ENCODE data around the gene NEMP1. TPM values are rescaled to one million over a fixed set of nuclear protein-coding genes. Genes with fewer than 3 reads are reported as not detected.
"Not testable (repeated sequence)": the region's sequence is repeated elsewhere in the genome, so short reads cannot be mapped to it uniquely, and the experiment has no call there.

Gene NEMP1
- polyA plus RNA-seq, 6 donors from 2014 or later: 3.9 to 7.1 (median 5.9) TPM

DNA sequence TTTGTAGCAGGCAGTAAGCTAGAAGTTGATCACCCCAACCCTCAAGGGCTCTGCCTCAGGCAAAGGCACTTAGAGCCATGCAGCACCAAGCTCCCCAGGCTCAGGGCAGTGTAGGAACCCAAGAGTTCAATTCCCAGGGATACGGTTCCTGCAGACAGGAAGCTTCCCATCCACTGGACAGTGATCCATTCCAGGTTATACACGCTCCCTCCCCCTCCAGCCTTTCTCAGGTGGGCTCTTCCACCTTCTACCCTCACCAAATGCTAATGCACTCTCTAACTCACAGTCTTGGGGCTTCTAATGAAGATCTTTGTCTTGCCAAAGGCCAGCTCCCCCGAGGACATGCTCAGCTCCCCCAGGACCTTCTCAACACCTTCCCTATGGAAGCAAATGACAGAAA, 41.3 kb downstream of the NEMP1 start:
- H3K36me3 Mint-ChIP-seq: no peaks in the 10 kb centered on the region
- peak overlapping the region in 1 of 6 donors; percentile 35 for H3K27ac Mint-ChIP-seq
- no peak for ATAC-seq (ENCODE audit: low read depth in 2 of 2)
- no peak for DNase-seq
- H3K4me1 Mint-ChIP-seq: no peaks in the 10 kb centered on the region
- peaks cover 0 to 3% (median 0%) of the 10 kb centered on the region in 3 donors for H3K27me3 Mint-ChIP-seq
- no peak overlapping the region for H3K4me3 Mint-ChIP-seq
- H3K9me3 Mint-ChIP-seq: no peaks in the 10 kb centered on the region

DNA sequence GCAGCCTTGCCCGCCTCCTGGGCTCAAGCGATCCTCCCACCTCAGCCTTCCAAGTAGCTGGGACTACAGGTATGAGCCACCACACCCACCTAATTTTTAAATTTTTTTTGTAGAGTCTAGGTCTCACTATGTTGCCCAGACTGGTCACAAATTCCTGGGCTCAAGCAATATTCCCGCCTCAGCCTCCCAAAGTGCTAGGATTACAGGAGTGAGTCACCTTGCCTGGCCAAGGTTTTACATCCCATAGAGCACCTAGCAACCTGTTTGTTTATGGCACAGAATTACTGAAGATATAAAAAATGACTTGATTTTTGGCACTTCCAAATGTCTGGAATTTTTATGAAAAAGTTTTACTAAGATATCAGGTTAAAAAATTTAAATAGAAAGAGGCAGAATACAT, 45.2 kb downstream of the NEMP1 start:
- Mint-ChIP-seq H3K36me3 (no peaks in the 10 kb centered on the region), H3K27ac (peak overlapping the region in 1 of 6 donors; percentile 39), H3K27me3 (no peaks in the 10 kb centered on the region), H3K4me1 (peaks cover 11 to 16% (median 14%) of the 10 kb centered on the region in 3 donors), H3K4me3 (no peak overlapping the region), H3K9me3 (no peaks in the 10 kb centered on the region)
- ATAC-seq (ENCODE audit: low read depth in 2 of 2) (no peak), DNase-seq (no peak)

DNA sequence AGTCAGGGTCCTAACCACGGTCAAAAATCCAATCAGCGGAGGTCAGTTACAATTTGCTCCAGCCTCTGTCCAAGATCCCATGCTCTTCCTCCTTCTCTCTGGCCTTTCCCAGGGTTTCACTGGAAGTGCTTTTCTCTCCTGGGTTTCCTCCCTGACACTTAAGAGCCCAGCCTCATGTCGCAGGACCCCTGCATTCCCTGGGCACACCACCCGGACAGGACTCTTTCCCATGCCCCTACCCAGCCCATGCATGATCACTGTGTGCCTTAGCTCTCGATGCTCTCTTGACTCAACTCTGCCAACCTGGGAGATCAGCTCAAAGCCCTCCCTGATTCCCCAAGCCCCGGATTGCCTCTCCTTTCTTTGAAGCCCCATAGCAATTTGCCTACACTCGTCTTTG, 46.8 kb downstream of the NEMP1 start:
- Mint-ChIP-seq H3K9me3 (no peaks in the 10 kb centered on the region), H3K36me3 (no peaks in the 10 kb centered on the region), H3K27ac (peak overlapping the region in 3 of 6 donors; percentile 34 to 61 (median 43)), H3K27me3 (peaks cover under 1 to 5% (median 2%) of the 10 kb centered on the region in 3 donors), H3K4me1 (peaks cover 11 to 16% (median 14%) of the 10 kb centered on the region in 3 donors), H3K4me3 (peak overlapping the region in 1 of 8 donors; percentile 53)
- no peak for DNase-seq
- no peak for ATAC-seq (ENCODE audit: low read depth in 2 of 2)

DNA sequence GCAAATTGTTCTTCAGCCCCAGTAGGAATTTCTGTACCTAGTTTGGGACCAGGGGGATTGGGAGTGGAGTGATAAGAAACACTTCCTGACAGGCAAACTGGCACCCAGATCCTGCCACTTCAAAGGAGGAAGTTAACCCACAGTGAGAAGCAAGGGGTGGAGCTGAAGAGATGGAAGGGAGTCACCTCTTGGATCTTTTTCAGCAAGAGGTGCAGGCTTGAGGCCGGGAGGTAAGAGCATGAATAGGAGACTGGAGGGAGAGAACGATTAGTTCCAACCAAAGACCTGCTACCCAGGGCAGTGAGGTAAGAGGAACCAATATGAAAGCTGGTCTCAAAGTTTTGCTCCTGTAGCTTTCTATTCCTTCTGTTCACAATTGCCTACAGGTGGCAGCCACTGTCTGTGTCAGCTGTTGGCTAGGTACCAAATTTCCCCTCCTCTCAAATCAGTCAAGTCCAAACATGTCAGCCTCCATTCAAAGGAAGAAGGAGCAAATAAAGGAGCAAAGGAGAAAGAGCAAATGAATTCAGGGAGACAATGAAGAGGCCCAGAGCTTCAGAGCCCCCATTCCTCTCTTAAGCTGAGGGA, 47.4 kb downstream of the NEMP1 start:
- no peaks in the 10 kb centered on the region for H3K9me3 Mint-ChIP-seq
- peak overlapping the region in 2 of 8 donors; percentile 5 to 36 for H3K4me3 Mint-ChIP-seq
- no peaks in the 10 kb centered on the region for H3K36me3 Mint-ChIP-seq
- DNase-seq: no peak
- peak; percentile 79 to 80 for ATAC-seq (ENCODE audit: low read depth in 2 of 2)
- peaks cover 11 to 16% (median 14%) of the 10 kb centered on the region in 3 donors for H3K4me1 Mint-ChIP-seq
- peak overlapping the region in 3 of 6 donors; percentile 7 to 61 (median 44) for H3K27ac Mint-ChIP-seq
- H3K27me3 Mint-ChIP-seq: peaks cover 5 to 8% (median 6%) of the 10 kb centered on the region in 3 donors

DNA sequence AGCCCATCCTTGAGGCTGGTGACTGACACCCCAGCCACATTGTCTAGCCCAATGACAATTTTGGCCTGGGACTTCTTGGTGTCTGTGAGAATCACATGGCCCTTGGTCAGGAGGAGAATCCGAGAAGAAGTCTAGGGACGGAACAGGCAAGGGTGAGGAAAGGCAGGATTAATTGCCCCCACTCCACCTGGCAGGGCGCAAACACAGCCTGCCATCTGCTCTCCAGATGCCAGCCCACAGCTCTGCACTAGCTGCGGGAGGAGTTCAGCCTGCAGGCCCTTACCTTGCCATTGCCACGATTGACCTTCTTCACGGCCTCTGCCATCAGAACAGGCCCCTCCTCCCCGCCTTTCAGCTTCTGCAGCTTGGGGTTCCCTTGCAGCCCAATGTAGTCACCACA, 49.1 kb downstream of the NEMP1 start:
- Mint-ChIP-seq H3K4me3 (peak overlapping the region in 1 of 8 donors; percentile 10), H3K9me3 (no peaks in the 10 kb centered on the region), H3K4me1 (peaks cover 11 to 16% (median 14%) of the 10 kb centered on the region in 3 donors), H3K27ac (no peak overlapping the region), H3K27me3 (peaks cover 5 to 10% (median 10%) of the 10 kb centered on the region in 3 donors), H3K36me3 (no peaks in the 10 kb centered on the region)
- DNase-seq (no peak), ATAC-seq (ENCODE audit: low read depth in 2 of 2) (no peak)

DNA sequence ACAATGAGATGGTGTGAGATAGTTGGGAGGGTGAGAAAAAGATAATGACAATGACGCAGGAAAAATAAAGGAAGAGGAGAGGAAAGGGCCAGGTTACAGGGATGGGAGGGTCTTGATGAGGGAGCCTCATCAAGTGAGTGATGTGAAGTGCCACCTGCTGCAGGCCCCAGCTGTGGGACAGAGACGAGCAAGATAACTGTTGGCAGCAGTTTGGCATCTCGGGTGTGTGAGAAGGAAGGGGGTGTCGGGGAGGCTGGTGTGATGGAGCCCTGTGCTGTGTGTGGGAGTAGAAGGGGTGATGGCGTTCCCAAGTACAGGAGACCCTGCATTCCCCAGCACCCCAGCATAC, 50.8 kb downstream of the NEMP1 start:
- Mint-ChIP-seq H3K36me3 (no peaks in the 10 kb centered on the region), H3K4me1 (peaks cover 11 to 16% (median 14%) of the 10 kb centered on the region in 3 donors), H3K27me3 (peaks cover 5 to 10% (median 10%) of the 10 kb centered on the region in 3 donors), H3K27ac (peak overlapping the region in 2 of 6 donors; percentile 1 to 56), H3K4me3 (no peak overlapping the region), H3K9me3 (no peaks in the 10 kb centered on the region)
- ATAC-seq (ENCODE audit: low read depth in 2 of 2): no peak
- DNase-seq: no peak

DNA sequence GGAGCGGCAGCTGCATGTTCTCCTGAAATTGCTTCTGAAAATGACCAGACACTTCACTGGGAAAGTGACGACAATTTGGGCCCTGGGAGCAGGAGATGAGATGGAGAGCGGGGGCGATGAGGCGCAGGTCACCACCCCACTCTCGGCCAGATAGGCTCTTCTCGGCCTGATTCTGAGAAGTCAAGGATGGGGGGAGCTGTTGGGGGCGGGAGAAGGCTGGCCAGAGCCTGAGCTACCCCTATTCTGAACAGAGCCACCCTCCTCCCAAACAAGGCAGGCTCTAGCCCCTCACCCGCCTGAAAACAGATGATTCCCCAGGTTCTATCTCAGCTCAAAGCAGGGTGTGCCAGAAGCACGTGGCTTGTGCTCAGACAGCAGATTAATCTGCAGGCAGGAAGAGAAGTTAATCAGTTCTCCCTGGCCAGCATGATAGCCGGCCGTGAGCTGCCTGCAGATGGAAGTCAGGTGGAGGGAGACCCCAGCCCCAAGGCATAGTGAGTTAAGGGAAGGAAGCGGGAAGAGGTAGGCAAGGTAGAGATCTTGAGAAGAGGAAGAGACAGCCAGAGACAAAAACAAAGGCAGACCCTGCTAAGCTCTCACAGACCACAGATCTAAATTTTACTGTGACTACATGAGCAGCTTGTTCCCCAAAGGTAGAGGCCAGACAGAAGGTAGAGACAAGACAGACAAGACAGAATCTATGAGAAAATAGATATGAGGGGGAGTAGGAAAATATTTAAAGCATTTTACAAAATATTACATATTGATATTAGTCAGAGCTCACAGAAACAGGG, 51.4 kb downstream of the NEMP1 start:
- Mint-ChIP-seq H3K9me3 (no peaks in the 10 kb centered on the region), H3K4me3 (no peak overlapping the region), H3K27me3 (peaks cover 5 to 10% (median 10%) of the 10 kb centered on the region in 3 donors), H3K4me1 (peaks cover 11 to 16% (median 14%) of the 10 kb centered on the region in 3 donors), H3K36me3 (no peaks in the 10 kb centered on the region), H3K27ac (peak overlapping the region in 1 of 6 donors; percentile 1)
- ATAC-seq (ENCODE audit: low read depth in 2 of 2): no peak
- DNase-seq: no peak

DNA sequence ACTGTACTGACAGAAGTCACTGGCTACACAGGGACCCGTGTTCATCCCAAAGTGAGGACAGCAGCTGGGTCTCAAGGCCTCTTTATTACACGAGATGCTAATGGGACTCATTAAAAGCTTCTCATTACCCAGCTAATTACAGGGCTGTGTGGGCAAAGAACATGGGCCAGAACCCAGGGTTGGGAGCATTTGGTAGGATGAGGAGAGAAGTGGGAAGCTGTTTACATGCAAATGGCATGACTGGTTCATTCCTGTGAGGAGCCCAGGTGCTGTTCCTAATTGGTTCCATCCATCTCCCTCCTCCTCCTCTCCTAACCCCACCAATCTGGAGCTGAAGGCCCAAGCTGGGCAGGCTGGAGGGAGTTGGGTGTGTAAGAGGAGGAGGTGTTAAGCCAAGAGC, 53.4 kb downstream of the NEMP1 start:
- DNase-seq: no peak
- H3K27me3 Mint-ChIP-seq: peaks cover 5 to 10% (median 10%) of the 10 kb centered on the region in 3 donors
- no peak overlapping the region for H3K4me3 Mint-ChIP-seq
- H3K4me1 Mint-ChIP-seq: peaks cover 0 to 5% (median 3%) of the 10 kb centered on the region in 3 donors
- no peak for ATAC-seq (ENCODE audit: low read depth in 2 of 2)
- no peaks in the 10 kb centered on the region for H3K36me3 Mint-ChIP-seq
- H3K9me3 Mint-ChIP-seq: no peaks in the 10 kb centered on the region
- H3K27ac Mint-ChIP-seq: no peak overlapping the region

DNA sequence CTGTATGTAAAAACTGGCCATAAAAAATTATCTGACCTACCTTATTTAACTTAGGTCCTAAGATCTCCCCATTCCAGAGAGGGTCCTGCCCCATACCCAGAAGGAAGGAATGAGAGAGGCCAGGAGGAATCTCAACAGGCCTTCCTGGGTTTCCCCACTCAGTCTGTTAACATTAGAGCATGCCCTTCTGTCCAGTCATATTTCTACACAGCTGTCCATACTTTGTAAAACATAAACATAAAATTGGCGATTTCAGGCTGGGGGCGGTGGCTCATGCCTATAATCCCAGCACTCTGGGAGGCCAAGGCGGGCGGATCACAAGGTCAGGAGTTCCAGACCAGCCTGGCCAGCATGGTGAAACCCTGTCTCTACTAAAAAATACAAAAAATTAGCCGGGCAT, 56.3 kb downstream of the NEMP1 start:
- ATAC-seq (ENCODE audit: low read depth in 2 of 2); DNase-seq; H3K4me1 Mint-ChIP-seq; H3K27me3 Mint-ChIP-seq; H3K36me3 Mint-ChIP-seq; H3K9me3 Mint-ChIP-seq: not testable (repeated sequence)
- Mint-ChIP-seq H3K27ac (peak overlapping the region in 2 of 6 donors; percentile 37 to 69), H3K4me3 (peak overlapping the region in 1 of 8 donors; percentile 15)

DNA sequence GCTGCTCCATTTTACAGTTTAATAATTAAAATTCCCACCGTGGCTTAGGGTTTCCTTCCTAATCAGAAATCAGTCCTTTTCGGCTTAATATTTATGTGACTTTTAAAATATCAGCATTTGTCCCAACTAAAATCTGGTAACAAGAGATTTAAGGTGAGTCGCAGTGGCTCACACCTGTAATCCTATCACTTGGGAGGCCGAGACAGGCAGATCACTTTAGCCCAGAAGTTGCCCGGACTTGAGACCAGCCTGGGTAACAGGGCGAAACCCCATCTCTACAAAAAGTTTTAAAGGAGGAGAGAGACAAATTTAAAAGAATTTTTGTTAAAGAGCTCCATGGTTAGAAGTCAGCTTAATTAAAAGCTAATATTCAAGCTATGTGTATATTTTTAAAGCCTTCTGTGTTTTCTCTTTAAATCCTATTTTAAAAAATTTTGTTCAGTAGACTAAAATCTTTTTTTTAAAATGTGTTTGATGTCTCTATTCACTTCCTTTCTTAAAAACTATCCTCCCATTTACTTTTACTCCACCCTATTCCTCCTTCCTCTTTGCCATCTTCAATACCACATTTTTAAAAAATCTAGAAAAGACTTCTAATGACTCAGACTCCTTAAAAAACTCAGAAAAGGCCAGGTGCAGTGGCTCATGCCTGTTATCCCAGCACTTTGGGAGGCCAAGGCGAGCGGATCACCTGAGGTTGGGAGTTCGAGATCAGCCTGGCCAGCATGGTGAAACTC, 58.4 kb downstream of the NEMP1 start:
- DNase-seq (no peak), ATAC-seq (ENCODE audit: low read depth in 2 of 2) (no peak)
- Mint-ChIP-seq H3K9me3 (no peaks in the 10 kb centered on the region), H3K36me3 (no peaks in the 10 kb centered on the region), H3K4me1 (peaks cover 0 to 6% (median 5%) of the 10 kb centered on the region in 3 donors), H3K4me3 (peak overlapping the region in 3 of 8 donors; percentile 38 to 56 (median 41)), H3K27ac (peak overlapping the region in 2 of 6 donors; percentile 87 to 97), H3K27me3 (peaks cover 1 to 5% (median 5%) of the 10 kb centered on the region in 3 donors)

DNA sequence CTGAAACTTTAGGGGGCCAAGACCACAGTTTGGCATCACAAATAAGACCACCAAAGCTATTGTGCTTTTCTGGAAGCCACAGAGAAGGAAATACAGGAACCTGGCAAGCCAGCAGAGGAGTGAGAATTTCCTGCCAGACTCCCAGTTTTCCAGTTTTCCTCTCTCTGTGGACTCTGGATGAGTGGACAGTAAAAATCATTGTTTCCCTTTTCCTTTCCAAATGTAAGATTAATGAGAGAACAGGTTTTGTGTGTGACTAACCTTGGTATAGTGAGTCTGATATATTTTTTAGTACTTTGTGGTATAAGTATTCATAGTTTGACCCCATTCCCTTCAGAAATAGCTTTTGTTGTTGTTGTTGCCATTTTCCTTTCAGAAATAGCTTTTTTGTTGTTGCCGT, 59.7 kb downstream of the NEMP1 start:
- H3K4me3 Mint-ChIP-seq: no peak overlapping the region
- no peaks in the 10 kb centered on the region for H3K9me3 Mint-ChIP-seq

DNA sequence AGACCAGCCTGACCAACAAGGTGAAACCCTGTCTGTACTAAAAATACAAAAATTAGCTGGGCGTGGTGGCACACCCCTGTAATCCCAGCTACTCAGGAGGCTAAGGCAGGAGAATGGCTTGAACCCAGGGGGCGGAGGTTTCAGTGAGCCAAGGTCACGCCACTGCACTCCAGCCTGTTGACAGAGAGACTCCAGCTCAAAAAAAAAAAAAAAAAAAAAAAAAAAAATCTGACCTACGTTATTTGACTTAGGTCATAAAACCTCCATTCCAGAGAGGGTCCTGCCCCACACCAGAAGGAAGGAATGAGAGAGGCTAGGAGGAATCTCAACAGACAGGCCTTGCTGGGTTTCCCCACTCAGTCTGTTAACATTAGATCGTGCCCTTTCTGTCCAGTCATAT, 60.2 kb downstream of the NEMP1 start:
- H3K4me1 Mint-ChIP-seq; H3K36me3 Mint-ChIP-seq; DNase-seq; H3K9me3 Mint-ChIP-seq; H3K27ac Mint-ChIP-seq; H3K4me3 Mint-ChIP-seq; ATAC-seq (ENCODE audit: low read depth in 2 of 2): not testable (repeated sequence)
- peaks cover 4 to 23% (median 21%) of the 10 kb centered on the region in 3 donors for H3K27me3 Mint-ChIP-seq

More for the DNA sequence above, 59.7 kb downstream of the NEMP1 start:
- ATAC-seq (ENCODE audit: low read depth in 2 of 2) (no peak), DNase-seq (no peak)
- Mint-ChIP-seq H3K4me1 (peaks cover 0 to 6% (median 5%) of the 10 kb centered on the region in 3 donors), H3K27me3 (peaks cover 4 to 18% (median 17%) of the 10 kb centered on the region in 3 donors), H3K27ac (peak overlapping the region in 1 of 6 donors; percentile 11), H3K36me3 (no peaks in the 10 kb centered on the region)

DNA sequence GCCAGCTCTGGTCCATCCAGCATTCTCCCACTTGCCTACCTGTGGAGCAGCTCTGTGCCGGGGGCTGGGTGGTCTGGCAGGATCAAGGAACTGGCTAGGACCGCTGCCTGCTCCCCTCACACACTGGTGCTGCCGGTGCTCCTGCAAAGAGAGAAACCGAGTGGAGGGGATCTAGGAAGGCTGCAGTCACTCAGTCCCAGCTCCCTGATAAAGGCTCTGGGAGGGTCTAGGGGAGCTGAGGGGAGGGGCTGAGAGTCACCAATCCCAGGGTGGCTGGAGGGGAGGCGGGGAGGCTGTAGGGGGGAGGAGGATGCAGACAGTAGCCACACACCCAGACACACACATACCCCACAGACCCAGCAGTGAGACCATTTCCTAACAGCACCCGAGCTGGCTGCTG, 62.2 kb downstream of the NEMP1 start, which contains the start of gene TAC3:
Gene TAC3 (minus strand): TSS at position 182 of the 400 bp plus-strand sequence. CDS start 732 bp downstream, outside the sequence.
- DNase-seq (no peak), ATAC-seq (ENCODE audit: low read depth in 2 of 2) (no peak)
- Mint-ChIP-seq H3K9me3 (no peaks in the 10 kb centered on the region), H3K4me1 (peaks cover 5 to 13% (median 12%) of the 10 kb centered on the region in 3 donors), H3K4me3 (no peak within 1 kb of the TSS), H3K27me3 (peaks cover 4 to 26% (median 21%) of the 10 kb centered on the region in 3 donors), H3K27ac (no peak within 1 kb of the TSS), H3K36me3 (no peaks in the 10 kb centered on the region)
